ENCODE measurements around the gene EPN2. TPM values are rescaled to one million over a fixed set of nuclear protein-coding genes. Genes with fewer than 3 reads are reported as not detected.
A peak's percentile ranks its signal among the peaks of the same experiment; 100 is the strongest.

EPN2 gene
- polyA plus RNA-seq, 3 donors: 0.93 TPM; not detected in 2

DNA sequence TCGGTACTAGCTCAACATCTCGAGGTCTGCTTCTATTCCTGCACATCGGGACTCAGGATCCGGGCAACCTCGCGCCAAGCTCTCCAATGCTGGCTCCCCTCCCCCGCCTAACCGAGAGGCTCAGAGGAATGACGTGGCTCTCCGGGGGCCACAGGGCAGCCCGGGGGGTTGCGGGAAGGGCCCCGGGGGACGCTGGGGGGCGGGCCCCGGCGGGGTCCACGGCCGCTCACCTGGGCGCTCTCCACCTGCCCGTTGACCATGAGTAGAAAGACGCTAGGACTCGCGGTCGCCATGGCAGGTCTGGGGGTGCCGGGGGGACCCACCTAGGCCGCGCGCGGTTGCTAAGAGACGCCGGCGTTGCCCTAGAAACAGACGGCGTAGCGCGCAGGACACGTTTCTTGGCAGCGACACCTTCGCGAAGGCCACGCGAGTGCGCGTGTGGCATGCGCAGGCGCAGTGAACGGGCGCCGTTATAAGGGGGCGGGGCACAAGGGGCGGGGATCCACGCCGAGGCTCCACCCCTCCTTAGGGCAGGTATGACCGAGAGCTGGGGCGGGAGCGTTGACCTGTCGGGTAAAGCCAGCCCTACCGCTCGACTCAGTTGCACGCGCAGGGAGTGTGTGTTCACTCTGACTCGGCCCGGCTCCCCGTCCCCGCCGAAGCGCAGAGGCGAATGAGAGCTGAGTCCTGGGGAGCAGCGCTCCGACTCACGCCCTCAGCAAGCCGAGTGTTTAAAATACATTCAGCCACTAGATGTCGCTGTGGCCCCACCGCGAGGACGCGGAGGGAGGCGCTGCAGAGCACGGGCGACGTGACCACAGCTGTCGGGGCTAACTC lies 125.3 kb downstream of the EPN2 start, which contains the start of gene B9D1:
Gene B9D1, minus strand, starts transcription at position 447 of the 837 bp plus-strand sequence. Its CDS starts 154 bp downstream, at position 293.
- Histone ChIP-seq H3K4me3 (replicated peaks in 1 of 3; ENCODE audit: low read depth in 2 of 3, low read length in 3 of 3) (peak within 1 kb of the TSS; percentile 55 to 77 (median 71)), H4K20me1 (ENCODE audit: insufficient read depth, low read length) (no peaks in the 10 kb centered on the region), H3K27ac (ENCODE audit: low read depth in 1 of 2, low read length in 2 of 2) (peak within 1 kb of the TSS in 1 of 2 donors; percentile 20), H3K27me3 (ENCODE audit: control insufficient read depth in 2 of 2, insufficient read depth in 2 of 2, low read length in 2 of 2) (peaks cover 0 to 29% of the 10 kb centered on the region in 2 donors), H2AFZ (ENCODE audit: insufficient read depth, low read depth, low read length, poor library complexity, severe bottlenecking) (peak within 1 kb of the TSS; percentile 89), H3K9me3 (replicated peaks in 1 of 2; ENCODE audit: control insufficient read depth in 1 of 2, insufficient read depth in 1 of 2, low read length in 2 of 2) (no peaks in the 10 kb centered on the region), H3K4me1 (ENCODE audit: control insufficient read depth in 1 of 2, insufficient read depth in 2 of 2, low read length in 2 of 2) (peaks cover 10 to 13% of the 10 kb centered on the region in 2 donors), H3K36me3 (replicated peaks in 1 of 2; ENCODE audit: control insufficient read depth in 1 of 2, insufficient read depth in 2 of 2, low read length in 2 of 2) (no peaks in the 10 kb centered on the region), H3K4me2 (replicated peaks; ENCODE audit: extremely low read depth, low read length, poor library complexity, severe bottlenecking) (peak within 1 kb of the TSS; percentile 77), H3K79me2 (ENCODE audit: insufficient read depth, low read length) (no peaks in the 10 kb centered on the region), H3K9ac (ENCODE audit: insufficient read depth, low read length, poor library complexity, severe bottlenecking) (peak within 1 kb of the TSS; percentile 23)
- H3K36me3 Mint-ChIP-seq: no peaks in the 10 kb centered on the region
- under 1% methylated on average over 78 of the region's 83 CpGs for WGBS (ENCODE audit: insufficient coverage)
- peaks cover 13% of the 10 kb centered on the region for H3K4me1 Mint-ChIP-seq
- peak; percentile 85 to 91 (median 88) for DNase-seq
- intact Hi-C loops (cut with micrococcal nuclease): loop anchor here (1.0 to 10.0 kb wide), 5 partner anchors 16 to 405 kb away; partner anchors contain the start of genes ALDH3A2 (in 2 of the 2), MAPK7 (in 1 of the 2) and RNF112 (in 1 of the 2)
- peak within 1 kb of the TSS; percentile 88 to 94 for H3K4me3 Mint-ChIP-seq
- peaks cover 18 to 48% (median 39%) of the 10 kb centered on the region in 3 donors for H3K27me3 Mint-ChIP-seq (ENCODE audit: low read depth in 3 of 3)
- H3K27ac Mint-ChIP-seq: peak within 1 kb of the TSS; percentile 74 to 95 (median 90)
- H3K9me3 Mint-ChIP-seq: no peaks in the 10 kb centered on the region
- TF ChIP-seq, protein P1, sequence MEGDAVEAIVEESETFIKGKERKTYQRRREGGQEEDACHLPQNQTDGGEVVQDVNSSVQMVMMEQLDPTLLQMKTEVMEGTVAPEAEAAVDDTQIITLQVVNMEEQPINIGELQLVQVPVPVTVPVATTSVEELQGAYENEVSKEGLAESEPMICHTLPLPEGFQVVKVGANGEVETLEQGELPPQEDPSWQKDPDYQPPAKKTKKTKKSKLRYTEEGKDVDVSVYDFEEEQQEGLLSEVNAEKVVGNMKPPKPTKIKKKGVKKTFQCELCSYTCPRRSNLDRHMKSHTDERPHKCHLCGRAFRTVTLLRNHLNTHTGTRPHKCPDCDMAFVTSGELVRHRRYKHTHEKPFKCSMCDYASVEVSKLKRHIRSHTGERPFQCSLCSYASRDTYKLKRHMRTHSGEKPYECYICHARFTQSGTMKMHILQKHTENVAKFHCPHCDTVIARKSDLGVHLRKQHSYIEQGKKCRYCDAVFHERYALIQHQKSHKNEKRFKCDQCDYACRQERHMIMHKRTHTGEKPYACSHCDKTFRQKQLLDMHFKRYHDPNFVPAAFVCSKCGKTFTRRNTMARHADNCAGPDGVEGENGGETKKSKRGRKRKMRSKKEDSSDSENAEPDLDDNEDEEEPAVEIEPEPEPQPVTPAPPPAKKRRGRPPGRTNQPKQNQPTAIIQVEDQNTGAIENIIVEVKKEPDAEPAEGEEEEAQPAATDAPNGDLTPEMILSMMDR (IDR thresholded peaks at IDR 0.05): peak; percentile 96

DNA sequence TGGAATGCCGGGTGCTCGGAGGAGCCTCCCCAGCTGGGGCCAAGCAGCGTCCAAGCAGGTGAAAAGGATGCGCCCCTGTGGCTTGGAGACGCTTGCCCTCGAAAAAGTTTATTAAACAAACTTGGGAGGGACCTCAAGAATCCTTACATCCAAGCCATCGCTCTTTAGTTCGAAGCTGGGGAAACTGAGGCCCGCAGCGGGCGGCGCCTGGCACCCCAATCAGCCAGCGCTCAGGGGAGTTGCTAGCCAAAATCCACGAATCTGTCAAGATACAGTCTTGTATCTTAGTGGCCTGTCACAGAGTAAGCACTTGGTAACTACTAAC lies 125.9 kb downstream of the EPN2 start:
- no peaks in the 10 kb centered on the region for H3K36me3 ChIP-seq (replicated peaks in 1 of 2; ENCODE audit: control insufficient read depth in 1 of 2, insufficient read depth in 2 of 2, low read length in 2 of 2)
- Mint-ChIP-seq H3K27ac (peak overlapping the region in 3 of 7 donors; percentile 89 to 90 (median 89)), H3K9me3 (no peaks in the 10 kb centered on the region), H3K4me3 (no peak overlapping the region), H3K36me3 (no peaks in the 10 kb centered on the region), H3K4me1 (peaks cover 17% of the 10 kb centered on the region), H3K27me3 (ENCODE audit: low read depth in 3 of 3) (peaks cover 18 to 51% (median 40%) of the 10 kb centered on the region in 3 donors)
- no peaks in the 10 kb centered on the region for H3K79me2 ChIP-seq (ENCODE audit: insufficient read depth, low read length)
- TF ChIP-seq, protein P1 (IDR thresholded peaks at IDR 0.05): peak; percentile 55
- no peaks in the 10 kb centered on the region for H4K20me1 ChIP-seq (ENCODE audit: insufficient read depth, low read length)
- peaks cover 11 to 17% of the 10 kb centered on the region in 2 donors for H3K4me1 ChIP-seq (ENCODE audit: control insufficient read depth in 1 of 2, insufficient read depth in 2 of 2, low read length in 2 of 2)
- peak overlapping the region; percentile 77 for H3K4me2 ChIP-seq (replicated peaks; ENCODE audit: extremely low read depth, low read length, poor library complexity, severe bottlenecking)
- H2AFZ ChIP-seq (ENCODE audit: insufficient read depth, low read depth, low read length, poor library complexity, severe bottlenecking): peak overlapping the region; percentile 89
- peak overlapping the region in 2 of 3 experiments; percentile 71 to 77 for H3K4me3 ChIP-seq (replicated peaks in 1 of 3; ENCODE audit: low read depth in 2 of 3, low read length in 3 of 3)
- H3K9me3 ChIP-seq (replicated peaks in 1 of 2; ENCODE audit: control insufficient read depth in 1 of 2, insufficient read depth in 1 of 2, low read length in 2 of 2): no peaks in the 10 kb centered on the region
- intact Hi-C loops (cut with micrococcal nuclease): loop anchor here (1.0 to 10.0 kb wide), 5 partner anchors 16 to 404 kb away; partner anchors contain the start of genes ALDH3A2 (in 2 of the 2), MAPK7 (in 1 of the 2) and RNF112 (in 1 of the 2)
- 55% methylated on average over 12 of the region's 14 CpGs for whole genome bisulfite sequencing (ENCODE audit: insufficient coverage)
- peak overlapping the region; percentile 23 for H3K9ac ChIP-seq (ENCODE audit: insufficient read depth, low read length, poor library complexity, severe bottlenecking)
- DNase-seq: no peak
- peaks cover 0 to 31% of the 10 kb centered on the region in 2 donors for H3K27me3 ChIP-seq (ENCODE audit: control insufficient read depth in 2 of 2, insufficient read depth in 2 of 2, low read length in 2 of 2)
- H3K27ac ChIP-seq (ENCODE audit: low read depth in 1 of 2, low read length in 2 of 2): no peak overlapping the region

Measured in CD14-positive monocyte (primary cell).